ENCODE measurements around the gene ZMYND19.

DNA sequence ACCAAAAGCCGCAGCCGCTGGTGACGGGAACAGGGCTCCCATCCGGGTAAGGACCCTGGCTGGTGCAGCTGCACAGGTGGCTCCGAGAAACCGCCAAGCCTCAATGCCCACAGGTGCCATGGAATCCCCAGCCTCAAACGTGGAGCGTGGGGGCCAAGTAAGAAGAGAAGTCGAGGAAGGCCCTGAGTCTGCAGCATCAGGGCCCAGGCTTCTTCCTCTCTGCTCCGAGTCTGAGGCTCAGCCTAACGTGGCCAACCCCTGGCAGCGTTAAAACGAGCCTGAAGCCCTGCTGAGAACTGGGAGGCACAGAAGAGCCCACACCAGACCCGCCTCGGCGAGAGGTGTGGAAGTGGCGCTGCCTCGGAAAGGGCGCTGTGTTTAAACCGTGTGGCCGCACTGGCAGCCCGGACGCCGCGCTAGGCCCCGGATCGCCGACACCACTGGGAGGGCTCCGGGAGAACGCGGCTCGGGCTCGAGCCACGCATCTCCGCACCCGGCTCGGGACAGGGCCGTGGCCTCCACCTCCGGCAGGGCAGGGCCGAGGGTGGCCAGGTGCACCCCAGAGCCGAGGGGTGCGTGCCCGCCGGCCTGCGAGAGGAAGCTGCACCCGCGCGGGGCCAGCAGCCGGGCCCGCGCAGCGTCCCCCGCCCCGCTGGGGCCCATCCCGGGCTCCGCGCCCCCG, 730 bp downstream of the ZMYND19 start:
- no peak for TF ChIP-seq TEAD4 (CRISPR knock-in tag; IDR thresholded peaks at IDR 0.05)
- TF ChIP-seq, protein P1, sequence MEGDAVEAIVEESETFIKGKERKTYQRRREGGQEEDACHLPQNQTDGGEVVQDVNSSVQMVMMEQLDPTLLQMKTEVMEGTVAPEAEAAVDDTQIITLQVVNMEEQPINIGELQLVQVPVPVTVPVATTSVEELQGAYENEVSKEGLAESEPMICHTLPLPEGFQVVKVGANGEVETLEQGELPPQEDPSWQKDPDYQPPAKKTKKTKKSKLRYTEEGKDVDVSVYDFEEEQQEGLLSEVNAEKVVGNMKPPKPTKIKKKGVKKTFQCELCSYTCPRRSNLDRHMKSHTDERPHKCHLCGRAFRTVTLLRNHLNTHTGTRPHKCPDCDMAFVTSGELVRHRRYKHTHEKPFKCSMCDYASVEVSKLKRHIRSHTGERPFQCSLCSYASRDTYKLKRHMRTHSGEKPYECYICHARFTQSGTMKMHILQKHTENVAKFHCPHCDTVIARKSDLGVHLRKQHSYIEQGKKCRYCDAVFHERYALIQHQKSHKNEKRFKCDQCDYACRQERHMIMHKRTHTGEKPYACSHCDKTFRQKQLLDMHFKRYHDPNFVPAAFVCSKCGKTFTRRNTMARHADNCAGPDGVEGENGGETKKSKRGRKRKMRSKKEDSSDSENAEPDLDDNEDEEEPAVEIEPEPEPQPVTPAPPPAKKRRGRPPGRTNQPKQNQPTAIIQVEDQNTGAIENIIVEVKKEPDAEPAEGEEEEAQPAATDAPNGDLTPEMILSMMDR (IDR thresholded peaks at IDR 0.05): no peak
